Hepatic stellate cell (primary cell): ENCODE measurements around the gene QRSL1.
A peak's percentile ranks its signal among the peaks of the same experiment; 100 is the strongest.
"Not testable (repeated sequence)": the region's sequence is repeated elsewhere in the genome, so short reads cannot be mapped to it uniquely, and the experiment has no call there.

Source experiments
- DNase-seq: peaks from one replicate; pipeline ENCODE4 v3.0.0; 2011; ENCODE audit warnings: low spot score

Gene QRSL1

DNA sequence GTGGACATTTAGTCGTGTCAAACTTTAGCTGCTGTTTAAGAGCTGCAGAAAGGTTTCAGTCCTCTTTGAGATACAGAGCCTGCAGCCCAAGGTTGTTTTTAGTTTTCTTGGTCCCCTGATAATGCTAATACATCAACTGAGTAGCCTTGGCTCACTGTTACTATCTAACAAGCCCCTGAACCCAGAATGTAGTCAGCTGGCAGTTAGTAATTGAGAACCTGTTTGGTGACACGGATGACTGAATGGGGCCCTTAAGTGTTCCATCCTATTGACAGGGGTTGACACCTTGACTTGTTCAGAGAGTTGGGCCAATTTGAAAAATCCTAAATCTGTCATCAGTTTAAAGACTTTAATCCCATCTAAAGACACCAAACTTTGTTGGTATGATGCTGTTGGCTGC is 2.9 kb upstream of the QRSL1 start:
- DNase-seq: no peak

DNA sequence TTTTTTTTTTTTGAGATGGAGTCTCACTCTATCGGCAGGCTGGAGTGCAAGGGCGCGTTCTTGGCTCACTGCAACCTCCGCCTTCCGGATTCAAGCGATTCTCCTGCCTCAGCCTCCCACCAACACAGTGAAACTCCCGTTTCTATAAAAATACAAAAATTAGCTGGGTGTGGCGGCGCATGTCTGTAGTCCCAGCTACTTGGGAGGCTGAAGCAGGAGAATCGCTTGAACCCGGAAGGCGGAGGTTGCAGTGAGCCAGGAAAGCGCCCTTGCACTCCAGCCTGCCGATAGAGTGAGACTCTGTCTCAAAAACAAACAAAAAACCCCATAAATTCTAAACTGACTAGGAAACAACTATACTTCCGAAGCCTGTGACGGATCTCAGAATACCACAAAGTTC is 1.6 kb upstream of the QRSL1 start:
- not testable (repeated sequence) for DNase-seq

DNA sequence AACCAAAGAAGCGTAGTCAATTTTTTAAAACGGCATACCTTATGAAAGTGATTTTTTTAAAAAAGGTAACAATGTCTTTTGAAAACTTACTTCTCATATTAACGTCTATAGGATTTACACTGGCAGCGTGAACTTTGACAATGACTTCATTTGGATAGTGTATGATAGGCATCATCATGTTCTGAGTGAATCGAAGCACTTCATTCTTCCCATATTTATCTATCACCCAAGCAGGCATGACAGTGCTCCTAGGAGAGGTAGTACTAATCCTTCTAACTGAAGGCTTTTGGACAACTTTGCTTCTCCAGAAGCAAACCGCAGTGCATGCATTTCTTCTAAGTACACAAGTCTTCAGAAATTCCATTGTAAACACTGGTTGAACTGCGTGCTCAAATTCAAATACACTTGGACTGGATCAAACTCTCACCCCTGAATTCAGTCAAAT is 698 bp upstream of the QRSL1 start:
- DNase-seq: no peak

DNA sequence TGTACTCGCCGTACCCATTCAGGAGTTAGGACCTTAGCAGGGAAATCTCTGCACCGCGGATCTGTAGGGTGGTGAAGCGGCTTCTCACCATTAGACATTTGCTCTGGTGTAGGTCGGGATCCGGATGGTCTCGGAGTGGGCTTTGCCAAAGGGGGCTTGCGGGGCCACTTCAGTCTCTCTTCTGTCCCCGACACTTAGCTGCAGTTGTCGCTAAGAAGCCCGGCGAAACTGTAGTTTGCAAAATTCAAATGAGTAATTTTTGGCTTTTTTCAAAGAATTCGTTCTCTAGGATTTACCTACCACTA is 433 bp downstream of the QRSL1 start:
- peak; percentile 38 for DNase-seq

DNA sequence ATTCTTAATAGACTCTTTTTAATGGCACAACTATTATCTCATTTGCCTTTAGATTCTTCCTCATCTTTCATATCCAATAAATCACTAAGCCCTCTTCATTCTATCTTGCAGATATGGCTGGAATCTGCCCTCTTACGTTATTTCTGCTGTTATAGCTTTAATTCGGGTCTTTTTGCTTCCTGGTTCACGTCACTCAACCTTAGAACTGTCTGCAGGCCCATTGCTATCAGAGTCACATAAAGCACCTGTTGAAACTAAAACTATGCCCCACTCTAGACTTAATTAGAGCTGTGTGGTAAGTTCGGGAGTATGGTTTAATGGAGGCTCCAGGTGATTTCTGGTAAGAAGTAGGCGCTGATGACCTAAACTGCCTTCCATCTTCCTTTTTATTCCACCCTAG is 988 bp downstream of the QRSL1 start:
- DNase-seq: no peak

DNA sequence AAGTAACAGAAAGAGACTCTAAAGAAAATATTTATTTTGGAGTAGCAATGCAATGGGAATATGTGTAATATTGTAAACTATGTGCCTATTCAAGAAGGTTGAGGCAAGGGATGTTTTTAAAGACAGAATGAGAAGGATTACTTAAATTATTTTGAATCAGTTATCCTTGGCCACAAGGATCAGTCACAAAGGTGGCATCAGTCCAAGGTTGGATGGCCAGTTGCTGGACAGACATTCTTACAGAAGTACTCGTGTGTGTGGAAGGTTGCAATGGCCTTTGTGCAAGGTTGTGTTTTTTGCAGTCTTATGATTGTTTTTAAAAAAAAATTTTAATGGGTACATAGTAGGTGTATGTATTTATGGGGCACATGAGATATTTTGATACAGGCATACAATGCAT is 2.0 kb downstream of the QRSL1 start:
- no peak for DNase-seq

DNA sequence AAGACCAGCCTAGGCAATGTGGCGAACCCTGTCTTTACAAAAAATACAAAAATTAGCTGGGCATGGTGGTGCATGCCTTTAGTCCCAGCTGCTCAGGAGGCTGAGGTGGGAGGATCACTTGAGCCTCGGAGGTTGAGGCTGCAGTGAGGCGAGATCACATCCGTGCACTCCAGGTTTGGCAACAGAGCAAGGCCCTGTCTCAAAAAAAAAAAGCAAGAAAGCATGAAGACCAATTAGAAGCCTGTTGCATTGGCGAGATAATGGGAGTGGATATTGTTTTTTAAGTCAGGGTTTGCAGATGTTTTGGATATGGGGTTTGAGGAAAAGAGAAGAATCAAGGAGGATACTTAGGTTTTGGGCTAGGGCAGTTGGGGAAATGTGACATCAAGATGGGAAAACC is 5.2 kb downstream of the QRSL1 start:
- no peak for DNase-seq

DNA sequence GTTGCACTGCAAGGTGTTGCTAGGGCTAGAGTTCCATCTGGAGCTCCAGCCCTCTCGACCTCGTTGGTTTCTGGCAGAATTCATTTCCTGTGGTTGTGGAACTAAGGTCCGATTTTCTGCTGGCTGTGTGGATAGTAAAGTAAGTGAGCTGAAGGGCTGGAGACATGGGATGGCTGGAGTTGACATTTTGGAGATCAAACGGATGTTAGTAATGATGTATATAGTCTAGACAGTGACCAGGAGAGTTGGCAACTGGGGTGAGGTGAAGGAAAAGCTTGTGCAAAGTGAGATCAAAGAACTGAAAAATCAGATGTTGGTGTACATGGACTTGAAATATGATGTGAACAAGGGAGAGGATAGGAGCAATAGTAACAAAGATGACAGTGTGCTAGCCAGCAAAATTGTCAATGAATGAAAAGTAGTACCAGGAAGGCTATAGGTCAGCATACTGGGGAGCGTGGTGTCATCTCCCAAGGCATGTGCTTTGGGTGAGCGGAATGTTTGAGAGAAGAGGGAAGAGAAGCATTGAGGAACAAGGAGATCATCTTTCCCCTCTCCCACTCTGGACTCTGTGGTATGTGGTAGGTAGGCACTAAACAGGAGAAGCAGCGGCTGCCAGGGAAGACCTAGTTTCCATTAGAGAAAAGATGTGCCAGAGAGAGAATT is 7.8 kb downstream of the QRSL1 start:
- no peak for DNase-seq

DNA sequence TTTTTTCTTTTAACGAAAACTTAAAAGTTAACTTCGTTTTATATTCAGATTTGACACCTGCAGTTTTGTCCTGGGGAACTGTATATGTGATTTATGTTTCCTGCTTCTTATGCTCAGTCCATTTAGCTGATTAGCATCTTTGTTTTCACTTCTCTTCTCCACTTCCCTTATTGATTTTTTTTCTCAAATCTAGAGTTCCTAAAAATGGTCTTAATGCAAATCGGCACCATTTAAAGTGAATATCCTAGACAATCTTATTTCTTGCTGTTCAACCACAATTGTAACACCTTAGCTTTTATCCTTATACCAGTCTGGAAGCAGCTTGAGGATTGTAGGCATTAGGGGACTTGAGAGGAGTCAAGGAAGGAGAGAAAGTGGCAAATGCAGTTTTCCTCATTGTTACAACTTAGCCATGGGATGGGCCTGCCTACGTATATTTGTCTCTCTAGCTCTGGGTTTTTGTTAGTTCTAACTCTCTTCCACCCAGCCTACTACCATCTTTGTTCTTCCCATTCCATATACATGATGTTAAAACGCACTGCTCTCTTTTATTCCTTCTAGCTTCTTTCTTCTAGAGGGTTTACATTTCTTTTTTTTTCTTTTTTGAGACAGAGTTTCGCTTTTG is 8.5 kb downstream of the QRSL1 start:
- no peak for DNase-seq

DNA sequence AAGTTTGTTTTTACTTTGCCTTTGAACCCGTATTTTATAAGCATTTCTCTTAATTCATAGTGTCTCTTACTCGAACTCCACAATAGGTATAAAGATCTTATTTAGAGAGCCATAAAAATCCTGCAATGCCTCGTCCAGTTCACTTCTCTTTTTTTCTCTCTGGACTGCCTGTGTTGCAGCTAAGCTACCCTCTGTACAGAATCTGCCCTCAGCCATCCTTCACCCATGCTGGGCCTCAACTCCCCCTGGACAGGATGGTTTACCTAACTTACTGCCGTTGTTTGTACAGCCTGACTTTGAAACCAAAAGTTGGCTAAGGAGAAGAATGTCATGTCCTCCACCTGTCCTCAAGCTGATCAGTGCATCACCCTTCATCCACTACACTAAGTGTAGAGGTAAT is 10.4 kb downstream of the QRSL1 start:
- no peak for DNase-seq

DNA sequence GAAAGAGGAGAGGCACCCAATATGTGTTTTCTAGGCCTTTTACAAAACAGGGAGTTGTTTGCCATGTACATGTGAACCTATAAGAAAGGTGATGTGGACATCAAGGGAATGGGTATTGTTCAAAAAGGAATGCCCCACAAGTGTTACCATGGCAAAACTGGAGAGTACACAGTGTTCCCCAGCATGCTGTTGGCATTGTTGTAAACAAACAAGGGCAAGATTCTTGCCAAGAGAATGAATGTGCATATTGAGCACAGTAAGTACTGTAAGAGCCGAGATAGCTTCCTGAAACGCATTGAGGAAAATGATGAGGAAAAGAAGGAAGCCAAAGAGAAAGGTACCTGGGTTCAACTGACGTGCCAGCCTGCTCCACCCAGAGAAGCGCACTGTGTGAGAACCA is 13.1 kb downstream of the QRSL1 start:
- no peak for DNase-seq

DNA sequence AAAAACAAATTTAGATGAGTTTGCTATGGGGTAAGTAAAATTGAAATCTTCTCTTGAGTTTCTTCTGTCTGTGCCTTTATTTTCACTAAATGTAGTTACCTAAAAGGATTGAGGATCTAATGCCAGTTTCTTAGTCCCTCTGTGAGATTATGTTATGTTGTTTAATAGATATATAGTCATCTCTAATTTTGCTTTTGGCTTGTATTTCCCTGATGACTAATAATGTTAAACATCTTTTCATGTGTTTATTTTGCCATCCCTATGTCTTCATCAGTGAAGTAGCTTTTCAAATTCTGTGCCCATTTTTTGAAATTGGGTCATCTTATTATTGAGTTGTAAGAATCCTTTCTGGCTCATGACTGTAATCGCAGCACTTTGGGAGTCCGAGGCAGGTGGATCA is 13.7 kb downstream of the QRSL1 start:
- no peak for DNase-seq

DNA sequence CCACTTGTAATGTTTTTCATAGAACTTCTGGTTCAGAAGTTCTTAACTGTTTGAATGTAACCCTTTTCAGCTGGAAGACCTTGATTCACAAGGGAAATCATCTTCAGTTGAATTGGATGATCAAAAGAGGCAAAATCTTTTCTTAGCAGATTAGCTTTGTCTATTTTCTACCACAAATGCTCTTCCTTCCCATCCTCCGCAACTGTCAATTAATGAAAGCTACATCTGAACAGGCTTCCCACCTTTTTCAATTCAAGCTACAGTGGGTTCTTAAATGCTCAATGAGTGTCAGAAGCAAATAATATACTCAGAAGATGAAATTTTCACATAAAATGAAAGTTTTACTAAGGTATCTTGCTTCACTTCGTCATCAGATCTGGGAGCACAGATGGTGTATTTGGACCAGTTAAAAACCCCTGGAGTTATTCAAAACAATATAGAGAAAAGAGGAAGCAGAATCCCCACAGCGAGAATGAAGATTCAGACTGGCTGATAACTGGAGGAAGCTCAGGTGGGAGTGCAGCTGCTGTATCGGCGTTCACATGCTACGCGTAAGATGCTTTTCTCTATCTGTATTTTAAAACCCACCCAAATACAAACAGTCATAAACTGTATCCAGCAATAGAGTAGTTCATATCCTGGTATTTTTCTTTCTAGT is 19.4 kb downstream of the QRSL1 start:
- no peak for DNase-seq

DNA sequence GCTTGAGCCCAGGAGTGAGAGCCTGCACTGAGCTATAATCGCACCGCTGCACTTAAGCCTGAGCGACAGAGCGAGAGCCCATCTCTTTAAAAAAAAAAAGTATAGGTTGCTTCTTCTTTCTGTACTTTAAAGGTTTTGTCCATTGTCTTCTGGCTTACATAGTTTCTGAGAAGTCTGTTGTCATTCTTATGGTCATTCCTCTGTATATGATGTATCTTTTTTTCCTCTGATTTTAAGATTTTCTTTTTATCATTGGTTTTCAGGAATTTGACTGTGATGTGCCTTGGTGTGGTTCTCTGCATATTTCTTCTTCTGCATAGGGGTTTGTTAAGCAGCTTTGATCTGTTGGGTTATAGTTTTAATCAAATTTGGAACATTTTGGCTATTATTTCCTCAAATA is 29.1 kb downstream of the QRSL1 start:
- no peak for DNase-seq

DNA sequence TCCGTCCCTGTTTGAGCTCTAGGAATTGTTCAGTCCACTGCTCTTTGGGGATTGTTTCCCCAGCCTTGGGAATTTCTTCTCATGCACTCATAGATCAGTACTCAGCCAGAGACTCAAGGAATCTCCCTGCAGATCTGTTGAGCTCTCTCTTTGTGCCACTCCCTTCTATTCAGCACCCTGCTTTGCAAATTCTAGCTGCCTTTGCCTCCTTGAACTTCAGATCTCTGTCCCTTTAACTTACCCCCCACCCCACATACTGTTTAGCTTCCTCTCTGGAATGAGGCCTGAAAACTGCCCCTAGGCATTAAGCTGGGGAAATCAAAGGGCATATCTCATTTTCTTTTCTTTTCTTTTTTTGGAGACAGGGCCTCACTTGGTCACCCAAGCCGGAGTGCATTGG is 30.5 kb downstream of the QRSL1 start:
- no peak for DNase-seq

DNA sequence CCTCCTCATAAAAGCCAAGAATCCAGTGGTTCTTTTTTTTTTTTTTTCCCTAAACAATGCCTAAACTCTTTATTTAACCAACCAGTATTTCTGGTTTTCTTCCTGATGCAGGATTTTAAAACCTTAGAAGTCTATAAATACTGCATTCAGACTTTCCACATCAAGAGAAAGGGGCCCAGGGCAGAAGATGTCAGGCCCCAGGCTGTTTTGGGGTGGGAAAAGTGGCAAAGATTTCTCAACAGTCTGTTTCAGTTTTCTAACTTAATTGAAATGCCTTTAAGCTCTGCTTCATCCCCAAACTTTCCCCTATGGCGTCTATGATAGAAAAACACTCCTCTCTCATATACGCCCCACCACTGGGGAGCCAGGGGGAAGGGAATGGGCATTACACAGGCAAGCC is 33.1 kb downstream of the QRSL1 start:
- no peak for DNase-seq

DNA sequence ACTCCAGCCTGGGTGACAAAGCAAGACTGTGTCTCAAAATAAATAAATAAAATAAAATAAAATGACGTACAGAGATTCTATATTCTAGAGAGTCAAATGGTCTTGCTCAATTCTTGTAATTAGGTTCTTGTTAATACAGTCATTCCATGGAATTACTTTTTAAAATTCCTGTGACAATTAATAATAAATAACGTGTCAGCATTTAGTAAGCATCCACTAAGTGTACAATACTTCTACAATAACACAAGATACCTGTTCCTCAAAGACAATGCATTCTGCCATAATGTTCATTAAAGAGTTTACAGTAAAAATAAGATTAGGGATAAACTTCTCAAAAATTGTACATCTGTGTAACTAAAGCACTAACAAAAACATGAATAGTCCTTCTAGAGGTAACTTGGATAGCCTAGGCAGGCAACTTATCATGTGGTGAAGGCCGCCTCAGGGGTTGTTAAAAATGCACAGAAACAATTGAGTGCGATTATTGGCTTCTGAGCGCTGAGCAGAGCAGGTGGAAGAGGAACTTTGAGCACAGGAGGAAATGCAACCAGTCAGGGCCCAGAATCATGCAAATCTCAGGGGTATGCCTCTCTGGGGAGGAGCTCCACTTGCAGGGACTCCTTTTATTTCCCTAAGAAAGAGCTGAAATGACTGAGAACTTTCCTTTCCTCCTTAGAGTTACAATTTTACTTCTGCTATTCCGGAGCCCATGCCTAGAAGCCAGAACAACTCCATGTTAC is 37.1 kb downstream of the QRSL1 start:
- no peak for DNase-seq

DNA sequence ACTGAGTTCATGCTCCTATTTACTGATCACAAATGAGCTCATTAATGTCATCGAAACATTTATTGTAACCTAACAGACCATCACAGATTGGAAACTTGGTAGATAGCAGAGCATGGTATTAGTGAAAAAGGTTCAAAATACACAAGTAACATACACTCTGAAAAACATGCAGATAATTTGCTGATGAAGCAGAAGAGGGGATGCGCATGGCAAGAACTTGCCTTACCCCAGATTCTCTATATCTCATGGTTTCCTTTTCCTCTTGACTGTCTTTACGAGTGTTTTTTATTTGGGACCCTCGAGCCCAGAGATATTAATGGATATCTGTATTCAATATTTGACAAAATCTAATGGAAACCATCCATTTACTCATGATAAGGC is 37.6 kb downstream of the QRSL1 start:
- DNase-seq: no peak

DNA sequence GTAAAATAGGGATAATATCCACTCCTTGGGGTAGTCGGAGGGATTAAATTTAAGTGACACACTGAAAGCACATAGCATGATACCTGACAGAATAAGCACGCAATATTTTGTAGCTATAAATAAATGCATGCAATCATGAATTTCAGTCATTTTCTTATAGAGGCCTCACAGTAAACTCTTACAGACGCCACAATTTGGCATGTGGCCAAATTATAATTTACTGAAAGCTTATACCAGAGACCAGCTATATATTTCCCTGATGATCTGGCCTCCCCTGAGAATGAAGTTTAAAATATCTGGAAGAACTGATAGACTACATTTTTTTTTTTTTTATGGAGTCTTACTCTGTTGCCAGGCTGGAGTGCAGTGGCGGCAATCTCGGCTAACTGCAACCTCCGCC is 40.9 kb downstream of the QRSL1 start:
- DNase-seq: no peak

DNA sequence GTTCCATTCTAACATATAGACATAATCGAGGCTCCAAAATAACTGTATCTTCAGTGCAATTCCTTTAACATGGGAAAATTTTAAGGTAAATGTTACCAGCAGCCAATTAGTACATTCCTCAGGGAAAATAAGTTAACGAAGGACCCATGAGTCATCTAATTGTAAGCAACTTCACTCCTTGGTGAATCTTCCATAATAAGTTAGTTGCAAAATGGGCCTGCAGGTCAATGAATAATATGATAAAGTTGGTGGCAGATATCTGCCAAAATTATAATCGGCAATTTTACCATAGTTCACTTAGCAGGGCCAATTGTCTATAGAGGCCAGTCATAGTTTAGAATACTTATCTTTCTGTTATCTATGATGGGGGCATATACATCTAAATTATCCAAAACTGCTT is 42.3 kb downstream of the QRSL1 start:
- DNase-seq: no peak

DNA sequence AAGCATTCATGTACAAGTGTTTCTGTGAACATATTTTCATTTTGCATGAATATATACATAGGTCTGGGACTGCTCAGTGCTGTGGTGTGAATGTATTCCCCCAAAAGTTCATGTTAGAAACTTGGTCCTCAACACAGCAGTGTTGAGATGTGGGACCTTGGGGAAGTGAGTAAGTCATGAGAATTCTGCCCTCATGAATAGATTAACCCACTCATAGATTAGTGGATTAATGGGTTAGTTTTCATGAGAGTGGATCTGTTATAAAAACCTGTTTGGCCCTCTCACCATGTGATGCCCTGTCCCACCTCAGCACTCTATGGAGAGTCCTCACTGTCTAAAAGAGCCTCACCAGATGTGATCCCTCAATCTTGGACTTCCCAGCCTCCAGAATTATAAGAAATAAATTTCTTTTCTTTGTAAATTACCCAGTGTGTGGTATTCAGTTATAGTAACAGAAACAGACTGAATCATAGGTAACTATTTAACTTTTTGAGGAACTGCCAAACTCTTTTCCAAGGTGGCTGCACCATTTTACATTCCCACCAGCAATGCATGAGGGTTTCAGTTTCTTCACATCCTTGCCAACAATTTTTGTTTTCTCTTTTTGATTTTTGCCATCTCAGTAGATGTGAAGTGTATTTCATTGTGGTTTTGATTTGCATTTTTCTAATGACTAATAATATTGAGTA is 45.3 kb downstream of the QRSL1 start:
- no peak for DNase-seq

DNA sequence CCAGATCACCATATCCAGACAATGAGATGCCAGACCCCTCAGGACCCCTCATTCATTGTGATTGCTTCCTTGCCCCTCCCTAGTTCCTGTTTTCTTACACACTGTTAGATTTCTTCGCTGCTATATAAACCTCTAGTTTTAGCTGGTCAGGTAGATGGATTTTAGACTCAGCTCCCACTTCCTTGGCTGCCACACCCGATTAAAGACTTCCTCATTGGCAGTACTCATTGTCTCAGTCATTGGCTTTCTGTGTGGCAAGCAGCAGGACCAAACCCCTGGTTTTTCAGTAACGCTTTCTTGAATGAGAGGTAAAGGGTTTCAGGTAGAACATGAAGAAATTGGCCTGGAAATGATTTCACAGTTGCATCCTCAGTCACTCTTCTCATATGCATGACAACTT is 47.9 kb downstream of the QRSL1 start:
- DNase-seq: no peak

DNA sequence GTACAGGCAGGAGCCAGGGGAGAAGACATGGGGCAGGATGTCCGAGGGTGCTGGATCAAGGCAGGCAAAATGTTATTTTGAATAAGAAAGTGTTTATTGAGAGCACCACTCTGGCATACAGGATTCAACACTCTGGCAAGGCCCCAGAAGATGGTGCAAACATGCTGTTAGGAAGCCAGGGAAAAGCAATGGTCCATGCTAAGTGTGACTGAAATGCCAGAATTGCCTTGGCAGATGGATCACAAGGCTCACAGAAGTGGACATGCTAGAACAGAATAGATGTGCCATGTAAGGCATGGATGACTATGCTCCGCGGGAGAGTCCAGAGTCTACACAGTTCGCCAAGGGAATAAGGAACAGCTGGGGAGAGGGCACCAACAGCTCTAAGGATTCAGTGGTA is 54.6 kb downstream of the QRSL1 start:
- DNase-seq: no peak
